ENCODE data around the gene PAF1. TPM values are rescaled to one million over a fixed set of nuclear protein-coding genes. Genes with fewer than 3 reads are reported as not detected.

PAF1 gene
- total RNA-seq, 2 experiments from 2014 or later: 44.0 to 47.2 TPM

- POLR2A ChIA-PET: interaction anchor here (1.1 to 3.7 kb wide), 6 partner anchors 12 to 31 kb away, joined by 3 to 26 read pairs (median 7); partner anchors contain the start of genes MED29, PAF1, RPS16 and SUPT5H
- no peak for DNase-seq
- H3K9me3 Mint-ChIP-seq: no peaks in the 10 kb centered on the region
Observed at GRCh38 chr19:39413911-39414608, 23.2 kb upstream of the PAF1 start.

GRCh38 chr19:39413272-39413910, 22.5 kb upstream of the PAF1 start:
- POLR2A ChIA-PET: interaction anchor here (1.5 to 3.7 kb wide), 5 partner anchors 11 to 32 kb away, joined by 3 to 26 read pairs (median 7); partner anchors contain the start of genes MED29, PAF1, RPS16 and SUPT5H
- Mint-ChIP-seq H3K27ac (peak overlapping the region; percentile 96), H3K9me3 (no peaks in the 10 kb centered on the region), H3K4me3 (peak overlapping the region; percentile 89), H3K4me1 (peaks cover 39% of the 10 kb centered on the region), H3K36me3 (ENCODE audit: low read depth) (peaks cover 50% of the 10 kb centered on the region), H3K27me3 (peaks cover 2% of the 10 kb centered on the region)
- DNase-seq: peak; percentile 41
- CTCF ChIA-PET: interaction anchor here (0.6 to 1.8 kb wide), 3 partner anchors 15 to 105 kb away, joined by 3 to 6 read pairs (median 4); partner anchors contain the start of gene RPS16

More at GRCh38 chr19:39413911-39414608, 23.2 kb upstream of the PAF1 start:
- Mint-ChIP-seq H3K4me1 (peaks cover 39% of the 10 kb centered on the region), H3K4me3 (peak overlapping the region; percentile 89), H3K36me3 (ENCODE audit: low read depth) (peaks cover 47% of the 10 kb centered on the region), H3K27me3 (peaks cover 2% of the 10 kb centered on the region), H3K27ac (peak overlapping the region; percentile 79)
- CTCF ChIA-PET: interaction anchor here (0.6 to 1.8 kb wide), 4 partner anchors 13 to 104 kb away, joined by 3 to 6 read pairs (median 4); partner anchors contain the start of gene RPS16

DNA sequence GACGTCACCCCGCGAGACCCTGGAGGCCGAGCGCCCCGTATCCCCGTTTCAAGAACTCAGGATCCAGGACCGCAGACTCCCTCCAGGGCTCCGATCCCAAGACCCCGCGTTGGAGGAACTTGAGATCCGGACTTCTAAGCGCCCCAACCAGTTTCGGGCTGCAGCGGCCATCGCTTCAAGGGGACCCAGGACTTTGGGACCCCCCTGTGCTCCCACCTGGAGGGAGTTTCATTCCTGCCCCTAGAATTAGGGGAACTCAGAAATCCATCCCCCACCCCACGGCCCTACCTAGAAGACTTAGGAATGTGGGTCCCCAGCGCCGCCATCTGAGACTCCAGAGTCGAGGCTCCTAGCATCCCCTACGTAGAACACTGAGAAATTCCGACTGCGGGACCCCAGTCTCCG, 22.0 kb upstream of the PAF1 start:
- Mint-ChIP-seq H3K4me3 (peak overlapping the region; percentile 89), H3K36me3 (ENCODE audit: low read depth) (peaks cover 51% of the 10 kb centered on the region), H3K27me3 (peaks cover 2% of the 10 kb centered on the region), H3K27ac (peak overlapping the region; percentile 96), H3K4me1 (peaks cover 39% of the 10 kb centered on the region), H3K9me3 (no peaks in the 10 kb centered on the region)
- no peak for DNase-seq
- ChIA-PET CTCF (interaction anchor here (0.6 to 2.3 kb wide), 5 partner anchors 12 to 42 kb away, joined by 3 to 113 read pairs (median 30); partner anchors contain the start of genes MED29, PAF1 and SUPT5H), POLR2A (interaction anchor here (1.0 to 2.4 kb wide), 10 partner anchors 9 to 70 kb away, joined by 3 to 175 read pairs (median 10); partner anchors contain the start of genes MED29, PAF1, RPS16 and SAMD4B)

GRCh38 chr19:39412100-39412866, 21.4 kb upstream of the PAF1 start, which contains the start of gene PLEKHG2:
TSS of gene PLEKHG2 (plus strand) at chr19:39412669. CDS start at chr19:39414087, 1,418 bp downstream.
- H3K36me3 Mint-ChIP-seq (ENCODE audit: low read depth): peaks cover 55% of the 10 kb centered on the region
- peaks cover 2% of the 10 kb centered on the region for H3K27me3 Mint-ChIP-seq
- peak within 1 kb of the TSS; percentile 89 for H3K4me3 Mint-ChIP-seq
- DNase-seq: peak; percentile 98
- peaks cover 39% of the 10 kb centered on the region for H3K4me1 Mint-ChIP-seq
- H3K27ac Mint-ChIP-seq: peak within 1 kb of the TSS; percentile 96
- CTCF ChIA-PET: interaction anchor here (0.6 to 2.3 kb wide), 13 partner anchors 11 to 200 kb away, joined by 3 to 113 read pairs (median 9); partner anchors contain the start of genes GMFG, MED29, PAF1 and RPS16
- POLR2A ChIA-PET: interaction anchor here (1.0 to 2.4 kb wide), 12 partner anchors 8 to 290 kb away, joined by 3 to 175 read pairs (median 10); partner anchors contain the start of genes GMFG, MED29, PAF1 and RPS16
- H3K9me3 Mint-ChIP-seq: no peaks in the 10 kb centered on the region

DNA sequence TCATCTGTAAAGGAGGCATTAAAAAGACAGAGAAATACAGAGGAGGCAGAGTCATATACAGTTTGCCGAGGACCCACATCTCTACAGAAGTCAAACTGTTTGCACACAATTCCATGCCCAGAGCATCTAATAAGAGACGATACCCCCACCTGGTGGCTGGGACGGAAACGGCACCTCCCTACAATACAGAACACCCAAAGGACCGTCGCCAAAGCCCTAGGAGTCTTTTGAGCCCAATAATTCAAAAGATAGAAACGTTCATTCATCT, 20.9 kb upstream of the PAF1 start:
- H3K27ac Mint-ChIP-seq: peak overlapping the region; percentile 96
- peak; percentile 93 for DNase-seq
- POLR2A ChIA-PET: interaction anchor here (0.7 to 2.4 kb wide), 12 partner anchors 8 to 289 kb away, joined by 3 to 175 read pairs (median 10); partner anchors contain the start of genes GMFG, MED29, PAF1 and RPS16
- peak overlapping the region; percentile 89 for H3K4me3 Mint-ChIP-seq
- CTCF ChIA-PET: interaction anchor here (0.6 to 2.3 kb wide), 13 partner anchors 11 to 200 kb away, joined by 3 to 113 read pairs (median 9); partner anchors contain the start of genes GMFG, MED29, PAF1 and RPS16
- H3K4me1 Mint-ChIP-seq: peaks cover 39% of the 10 kb centered on the region
- H3K9me3 Mint-ChIP-seq: no peaks in the 10 kb centered on the region
- peaks cover 60% of the 10 kb centered on the region for H3K36me3 Mint-ChIP-seq (ENCODE audit: low read depth)
- peaks cover 2% of the 10 kb centered on the region for H3K27me3 Mint-ChIP-seq

DNA sequence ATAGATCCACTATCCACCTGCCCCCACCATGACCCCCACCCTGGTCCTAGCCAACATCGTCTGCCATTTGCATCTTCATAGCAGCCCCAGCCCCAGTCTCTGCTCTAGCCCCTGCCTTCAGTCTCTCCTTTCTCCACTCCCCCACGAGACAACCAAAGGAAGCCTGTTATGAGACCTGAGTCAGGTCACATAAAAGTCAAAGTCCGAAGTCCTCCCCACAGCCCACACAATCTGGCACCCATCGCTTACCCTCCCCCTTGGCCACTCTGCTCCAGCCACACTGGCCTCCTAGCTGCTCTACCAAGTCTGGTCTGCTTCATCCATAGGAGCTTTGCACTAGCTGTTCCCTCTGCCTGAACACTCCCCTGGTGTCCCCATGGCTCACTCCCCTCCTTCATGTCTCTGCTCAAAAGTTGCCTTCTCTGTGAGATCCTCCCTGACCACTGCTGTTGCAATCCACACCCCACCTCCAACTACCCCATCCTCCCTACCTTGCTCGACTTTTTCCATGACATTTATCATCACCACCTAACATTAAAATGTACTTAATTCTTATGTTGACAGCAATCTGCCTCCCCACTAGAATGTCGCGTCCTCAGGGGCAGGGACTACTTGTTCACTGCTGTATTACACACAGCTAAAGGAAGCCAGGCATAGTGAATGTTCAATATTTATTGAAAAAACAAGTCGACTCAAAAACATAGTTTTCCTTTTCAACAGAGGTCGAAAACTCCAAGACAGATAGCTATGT, 20.4 kb upstream of the PAF1 start:
- peaks cover 2% of the 10 kb centered on the region for H3K27me3 Mint-ChIP-seq
- H3K4me1 Mint-ChIP-seq: peaks cover 40% of the 10 kb centered on the region
- H3K27ac Mint-ChIP-seq: peak overlapping the region; percentile 96
- ChIA-PET POLR2A (interaction anchor here (0.7 to 2.4 kb wide), 11 partner anchors 7 to 289 kb away, joined by 3 to 175 read pairs (median 10); partner anchors contain the start of genes GMFG, MED29, PAF1 and RPS16), CTCF (interaction anchor here (0.6 to 2.3 kb wide), 12 partner anchors 10 to 199 kb away, joined by 3 to 113 read pairs (median 10); partner anchors contain the start of genes GMFG, MED29, PAF1 and RPS16)
- DNase-seq: peak; percentile 40
- H3K36me3 Mint-ChIP-seq (ENCODE audit: low read depth): peaks cover 61% of the 10 kb centered on the region
- no peaks in the 10 kb centered on the region for H3K9me3 Mint-ChIP-seq
- peak overlapping the region; percentile 89 for H3K4me3 Mint-ChIP-seq

GRCh38 chr19:39410831-39411080, 19.9 kb upstream of the PAF1 start:
- Mint-ChIP-seq H3K27ac (peak overlapping the region; percentile 96), H3K4me1 (peaks cover 45% of the 10 kb centered on the region)

DNA sequence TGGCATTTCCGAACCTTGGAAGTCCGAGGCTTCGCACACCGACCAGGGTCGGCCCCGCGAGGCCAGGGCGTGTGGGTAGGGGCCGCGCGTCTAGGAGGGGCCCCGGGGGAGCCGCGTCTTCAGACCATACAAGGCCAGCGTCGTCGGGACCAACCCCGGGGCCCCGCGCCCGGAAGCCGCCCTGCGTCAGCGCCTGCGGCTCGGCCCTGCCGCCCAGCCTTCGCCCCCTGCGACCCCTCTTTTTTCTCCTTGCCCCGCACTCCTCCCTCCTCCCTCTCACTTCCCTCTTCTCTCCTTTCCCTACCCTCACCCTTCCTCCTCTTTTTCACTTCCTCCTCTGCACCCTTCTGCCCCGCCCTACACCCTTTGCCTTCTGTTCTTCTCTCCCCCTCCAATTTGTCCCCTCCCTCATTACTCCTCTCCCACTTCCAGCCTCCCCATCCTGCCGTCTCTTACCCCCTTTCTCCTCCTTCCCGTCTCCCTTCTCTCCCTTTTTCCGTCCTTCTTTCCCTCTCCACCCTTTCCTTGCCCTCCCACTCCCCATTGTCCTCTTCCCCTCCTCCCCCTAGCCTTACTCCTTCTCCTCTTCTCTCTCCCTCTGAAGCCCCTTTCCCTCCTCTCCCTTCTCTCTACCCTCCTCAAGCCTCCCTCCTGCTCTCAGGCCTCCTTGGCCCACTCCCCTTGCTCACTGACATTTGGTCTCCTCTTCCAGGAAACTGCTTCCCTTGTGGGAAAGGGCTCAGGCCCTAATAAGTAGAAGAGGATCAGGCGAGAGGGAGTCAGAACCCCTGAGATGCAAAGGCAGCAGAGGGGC, 19.3 kb upstream of the PAF1 start:
- ChIA-PET POLR2A (interaction anchor here (2.1 to 10.6 kb wide), 4 partner anchors 13 to 74 kb away, joined by 13 to 195 read pairs (median 102); partner anchors contain the start of genes GMFG and RPS16), CTCF (interaction anchor here (1.0 to 4.5 kb wide), 2 partner anchors 12 to 68 kb away, joined by 3 to 57 read pairs; partner anchors contain the start of gene SAMD4B)
- Mint-ChIP-seq H3K4me3 (peak overlapping the region; percentile 89), H3K4me1 (peaks cover 47% of the 10 kb centered on the region), H3K27ac (peak overlapping the region; percentile 96), H3K36me3 (ENCODE audit: low read depth) (peaks cover 61% of the 10 kb centered on the region), H3K9me3 (no peaks in the 10 kb centered on the region), H3K27me3 (peaks cover 2% of the 10 kb centered on the region)
- DNase-seq: peak; percentile 77

More at GRCh38 chr19:39410831-39411080, 19.9 kb upstream of the PAF1 start:
- POLR2A ChIA-PET: interaction anchor here (1.5 to 2.4 kb wide), 6 partner anchors 11 to 288 kb away, joined by 4 to 175 read pairs (median 22); partner anchors contain the start of genes GMFG, MED29, PAF1 and RPS16
- peak overlapping the region; percentile 89 for H3K4me3 Mint-ChIP-seq
- peaks cover 2% of the 10 kb centered on the region for H3K27me3 Mint-ChIP-seq
- no peaks in the 10 kb centered on the region for H3K9me3 Mint-ChIP-seq
- CTCF ChIA-PET: interaction anchor here (1.0 to 2.3 kb wide), 7 partner anchors 10 to 199 kb away, joined by 3 to 113 read pairs (median 10); partner anchors contain the start of genes MED29, PAF1 and SAMD4B
- H3K36me3 Mint-ChIP-seq (ENCODE audit: low read depth): peaks cover 61% of the 10 kb centered on the region
- no peak for DNase-seq

DNA sequence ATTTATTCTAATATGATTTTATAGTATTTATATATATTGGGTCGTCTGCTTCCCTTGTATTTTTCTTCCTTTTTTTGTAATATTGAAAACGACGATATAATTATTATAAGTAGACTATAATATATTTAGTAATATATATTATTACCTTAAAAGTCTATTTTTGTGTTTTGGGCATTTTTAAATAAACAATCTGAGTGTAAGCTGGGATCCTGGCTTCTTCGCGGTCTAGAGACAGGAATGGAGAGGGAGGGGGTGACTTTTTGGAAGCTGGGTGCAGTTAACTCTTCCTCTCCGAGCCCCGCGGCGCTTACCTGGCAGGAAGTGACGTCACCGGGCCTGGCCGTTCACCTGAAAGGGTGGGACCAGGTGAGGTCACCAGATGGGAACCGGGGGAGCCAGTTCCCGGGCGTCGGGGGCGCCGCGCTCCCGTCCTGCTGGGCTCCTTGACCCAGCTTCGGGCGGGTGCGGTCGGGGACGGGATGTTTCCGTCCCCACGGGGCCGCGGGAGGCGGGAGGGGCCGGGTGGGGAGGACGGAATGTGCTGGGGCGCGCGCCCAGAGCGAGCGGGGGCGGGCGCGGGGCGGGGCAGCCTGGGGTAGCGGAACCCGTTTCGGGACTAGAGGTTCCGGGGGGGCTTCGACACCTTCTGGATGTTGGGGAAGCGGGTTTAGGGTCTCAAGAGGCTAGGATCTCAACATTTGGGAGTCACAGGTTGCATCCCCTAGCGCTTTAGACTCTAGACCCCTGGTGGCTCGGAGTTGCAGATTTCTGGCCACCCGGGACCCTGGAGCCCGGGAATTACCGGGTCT, 18.5 kb upstream of the PAF1 start:
- Mint-ChIP-seq H3K36me3 (ENCODE audit: low read depth) (peaks cover 58% of the 10 kb centered on the region), H3K4me1 (peaks cover 47% of the 10 kb centered on the region), H3K27ac (peak overlapping the region; percentile 99), H3K4me3 (peak overlapping the region; percentile 89), H3K9me3 (no peaks in the 10 kb centered on the region), H3K27me3 (peaks cover 2% of the 10 kb centered on the region)
- POLR2A ChIA-PET: interaction anchor here (1.1 to 10.6 kb wide), 7 partner anchors 8 to 130 kb away, joined by 3 to 195 read pairs (median 28); partner anchors contain the start of genes GMFG, MED29, PAF1 and RPS16
- CTCF ChIA-PET: interaction anchor here (1.0 to 4.5 kb wide), 2 partner anchors 11 to 67 kb away, joined by 3 to 57 read pairs; partner anchors contain the start of gene SAMD4B
- DNase-seq: peak; percentile 86

Measured in activated CD4-positive, alpha-beta memory T cell treated with anti-CD3 and anti-CD28 coated beads, Interleukin-2, amount 10 ng/mL, durations not matched to agents 7 days and 5 days (primary cell).